Fibroblast of skin of left biceps (primary cell): ENCODE measurements around the gene VWF.
"Not testable (repeated sequence)": the region's sequence is repeated elsewhere in the genome, so short reads cannot be mapped to it uniquely, and the experiment has no call there.

Source experiments
- DNase-seq, 2 experiments: peaks; one replicate each; pipeline ENCODE4 v3.0.0-alpha.2; 2013; ENCODE audit warnings: low read depth in 2 of 2

The VWF gene

GRCh38 chr12:6104027-6104426 lies 20.4 kb downstream of the VWF start:
- DNase-seq = no peak

- DNase-seq = not testable (repeated sequence)
Measured at GRCh38 chr12:6102021-6102420, 22.4 kb downstream of the VWF start.

- no peak for DNase-seq
Measured at GRCh38 chr12:6099316-6099715, 25.2 kb downstream of the VWF start.

DNA sequence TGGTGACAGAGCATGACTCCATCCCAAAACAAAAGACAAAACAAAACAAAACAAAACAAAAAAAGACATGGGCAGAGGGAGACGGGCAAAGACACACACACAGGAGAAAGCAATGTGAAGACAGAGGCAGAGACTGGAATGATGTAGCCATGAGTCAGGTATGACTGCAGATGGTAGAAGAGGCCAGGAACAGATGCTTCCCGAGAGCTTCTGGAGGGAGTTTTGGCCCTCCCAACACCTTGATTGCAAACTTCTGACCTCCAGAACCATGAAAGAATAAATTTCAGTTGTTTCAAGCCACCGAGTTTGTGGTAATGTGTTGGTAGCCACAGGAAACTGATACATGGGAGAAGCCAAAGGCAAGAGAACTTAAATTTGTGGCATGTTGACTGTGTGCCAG lies 27.1 kb downstream of the VWF start:
- no peak for DNase-seq

DNA sequence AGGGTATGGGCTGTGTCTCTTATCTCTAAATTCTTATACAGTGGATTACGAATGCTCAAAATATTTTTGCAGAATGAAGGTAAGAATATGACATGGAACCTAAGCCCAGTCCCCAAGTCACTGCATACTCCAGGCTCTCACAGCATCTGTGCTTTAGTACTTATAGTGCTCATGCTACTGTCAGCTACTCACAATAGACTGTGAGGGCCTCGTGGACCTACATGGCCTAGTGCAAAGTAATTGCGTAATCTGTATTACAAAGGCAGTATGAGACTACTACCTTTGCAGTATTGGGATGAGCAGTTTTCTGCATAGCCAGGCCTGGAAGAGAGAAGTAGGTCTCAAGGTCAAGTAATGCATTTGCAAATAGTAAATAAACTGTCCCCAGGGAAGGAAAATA lies 27.9 kb downstream of the VWF start:
- no peak for DNase-seq

- no peak for DNase-seq
Measured at GRCh38 chr12:6095269-6095668, 29.2 kb downstream of the VWF start.

GRCh38 chr12:6093764-6094163 lies 30.7 kb downstream of the VWF start:
- DNase-seq = no peak

DNA sequence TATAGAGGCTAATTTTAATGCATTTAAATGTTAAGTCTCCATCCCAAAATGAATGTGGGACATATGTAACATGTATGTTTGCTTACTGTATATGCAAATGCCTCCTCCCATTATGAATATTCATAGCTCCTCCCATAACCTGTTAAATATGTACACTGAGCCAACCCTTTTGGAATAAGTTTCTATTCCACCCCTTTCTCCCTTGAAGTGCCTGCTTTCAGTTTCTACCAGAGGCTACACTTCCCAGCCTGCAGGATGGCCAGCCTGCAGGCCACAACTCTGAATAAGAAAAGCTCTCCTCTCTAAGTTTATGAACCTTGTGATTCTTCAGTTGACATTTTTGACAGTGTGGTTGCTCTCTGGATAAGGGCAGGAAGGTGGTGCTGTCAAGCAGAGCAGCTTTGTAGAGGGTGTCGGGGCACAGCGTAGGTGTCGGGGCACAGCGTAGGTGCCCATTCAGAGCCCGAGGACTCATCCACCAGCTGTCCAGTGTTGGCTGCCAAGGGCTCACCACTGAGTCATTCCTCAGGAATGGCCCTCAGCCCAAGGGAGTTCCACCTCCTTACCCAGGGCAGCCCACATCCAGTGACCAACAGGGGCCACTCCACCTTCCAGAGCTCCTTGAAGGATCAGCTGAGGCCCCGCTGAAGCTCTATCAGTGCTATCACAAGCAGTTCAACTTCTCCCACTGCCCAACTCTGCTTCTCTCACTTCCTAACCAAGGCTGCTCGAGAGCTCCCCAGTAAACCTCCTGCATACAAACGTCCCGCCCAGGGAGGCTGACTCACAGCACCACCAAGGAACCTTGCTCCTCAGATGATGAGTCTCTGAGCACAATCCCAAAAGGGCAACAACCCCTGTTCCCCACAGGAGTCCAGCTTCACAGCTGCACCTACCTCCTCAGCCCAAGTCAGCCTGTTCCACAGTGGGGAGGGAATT lies 31.4 kb downstream of the VWF start:
- DNase-seq = no peak

DNA sequence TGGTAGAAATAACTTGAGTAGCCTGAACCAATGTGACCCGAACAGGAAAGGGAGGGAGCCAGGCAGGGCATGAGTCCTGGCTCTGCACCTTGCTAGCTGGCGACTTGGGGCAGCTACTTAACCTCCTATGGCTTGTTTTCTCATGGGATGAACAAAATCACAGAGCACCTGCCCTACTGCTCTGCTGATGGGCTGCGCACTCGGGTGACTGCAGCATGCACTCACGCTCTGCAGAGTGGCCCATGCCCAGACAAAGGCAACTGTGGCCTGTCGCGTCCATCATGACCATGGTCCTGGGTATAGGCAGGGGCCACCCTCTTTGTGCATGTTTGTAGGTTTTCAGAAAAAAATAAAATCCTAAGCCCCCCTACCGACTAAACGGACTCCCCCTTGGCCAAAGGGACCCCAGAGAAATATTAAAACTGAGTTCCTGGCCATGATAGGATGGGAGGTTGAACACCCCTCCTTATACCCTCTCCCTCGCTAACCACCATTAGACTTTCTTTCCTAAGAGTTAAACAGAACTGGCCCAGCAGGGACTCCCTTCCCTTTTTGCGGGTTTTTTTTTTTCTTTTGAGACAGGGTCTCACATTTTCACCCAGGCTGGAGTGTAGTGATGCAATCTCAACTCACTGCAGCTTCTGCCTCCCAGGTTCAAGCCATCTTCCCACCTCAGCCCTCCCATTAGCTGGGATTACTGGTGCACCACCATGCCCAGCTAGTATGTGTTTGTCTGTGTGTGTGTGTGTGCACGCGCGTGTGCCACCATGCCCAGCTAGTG lies 32.5 kb downstream of the VWF start:
- DNase-seq = no peak

GRCh38 chr12:6090803-6091202 lies 33.7 kb downstream of the VWF start:
- no peak for DNase-seq

DNA sequence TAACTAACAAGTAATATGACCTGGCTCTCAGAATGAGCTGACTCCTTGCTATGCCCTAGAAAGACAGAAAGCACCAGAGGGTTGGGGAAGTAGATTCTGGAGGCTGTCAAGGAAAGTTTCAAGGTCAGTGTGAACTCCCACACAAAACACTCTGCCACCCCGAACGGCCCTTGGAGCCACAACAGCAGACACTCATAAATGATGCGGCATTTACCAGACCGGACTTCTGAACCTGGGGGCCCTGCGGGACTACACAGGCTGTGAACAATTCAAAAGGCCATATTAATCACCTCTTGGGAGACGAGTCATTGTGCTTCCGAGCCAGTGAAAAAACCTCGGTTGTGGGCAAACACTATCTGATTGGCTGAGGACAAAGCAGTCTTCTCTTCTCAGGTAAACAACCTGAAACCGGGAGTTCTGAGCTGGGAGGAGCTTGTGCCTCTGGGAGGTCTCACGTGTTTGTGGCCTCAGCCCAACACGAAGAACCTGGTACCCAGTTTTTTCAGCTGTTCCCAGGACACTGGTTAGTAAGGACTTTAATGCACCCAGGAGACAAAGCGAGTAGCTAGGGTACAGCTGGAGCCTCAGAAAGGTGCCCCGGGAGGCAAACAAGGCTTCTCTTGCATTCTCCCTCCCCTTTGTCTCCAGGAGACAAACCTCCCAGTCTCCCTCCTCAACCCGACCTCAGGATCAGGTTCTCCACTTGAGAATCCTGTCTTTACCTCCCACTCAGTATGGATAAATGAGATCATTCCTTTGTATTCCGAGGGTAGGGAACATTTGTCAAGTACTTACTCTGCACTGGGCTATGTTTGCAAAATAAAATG lies 35.3 kb downstream of the VWF start:
- DNase-seq = no peak

DNA sequence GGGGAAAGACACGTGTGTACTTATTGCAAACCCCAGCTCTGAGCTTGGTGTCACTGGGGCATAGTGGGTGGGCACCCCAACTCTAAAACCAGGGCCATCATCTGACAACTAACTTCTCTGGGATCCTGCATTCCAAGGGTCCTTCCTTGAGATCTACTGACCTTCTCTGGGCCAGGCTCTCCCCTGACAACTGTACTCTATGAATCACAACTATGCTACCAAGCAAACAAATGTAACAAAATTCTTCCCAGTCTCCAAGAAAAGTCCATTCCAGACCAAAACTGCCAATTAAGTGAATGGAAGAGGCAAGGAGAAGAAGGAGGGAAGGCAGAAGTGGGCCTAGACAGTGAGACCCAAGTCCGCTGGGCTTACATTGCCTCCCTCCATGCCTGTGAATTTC lies 38.2 kb downstream of the VWF start:
- no peak for DNase-seq

GRCh38 chr12:6085841-6086240 lies 38.6 kb downstream of the VWF start:
- DNase-seq = no peak

GRCh38 chr12:6084969-6085450 lies 39.5 kb downstream of the VWF start:
- DNase-seq = no peak

DNA sequence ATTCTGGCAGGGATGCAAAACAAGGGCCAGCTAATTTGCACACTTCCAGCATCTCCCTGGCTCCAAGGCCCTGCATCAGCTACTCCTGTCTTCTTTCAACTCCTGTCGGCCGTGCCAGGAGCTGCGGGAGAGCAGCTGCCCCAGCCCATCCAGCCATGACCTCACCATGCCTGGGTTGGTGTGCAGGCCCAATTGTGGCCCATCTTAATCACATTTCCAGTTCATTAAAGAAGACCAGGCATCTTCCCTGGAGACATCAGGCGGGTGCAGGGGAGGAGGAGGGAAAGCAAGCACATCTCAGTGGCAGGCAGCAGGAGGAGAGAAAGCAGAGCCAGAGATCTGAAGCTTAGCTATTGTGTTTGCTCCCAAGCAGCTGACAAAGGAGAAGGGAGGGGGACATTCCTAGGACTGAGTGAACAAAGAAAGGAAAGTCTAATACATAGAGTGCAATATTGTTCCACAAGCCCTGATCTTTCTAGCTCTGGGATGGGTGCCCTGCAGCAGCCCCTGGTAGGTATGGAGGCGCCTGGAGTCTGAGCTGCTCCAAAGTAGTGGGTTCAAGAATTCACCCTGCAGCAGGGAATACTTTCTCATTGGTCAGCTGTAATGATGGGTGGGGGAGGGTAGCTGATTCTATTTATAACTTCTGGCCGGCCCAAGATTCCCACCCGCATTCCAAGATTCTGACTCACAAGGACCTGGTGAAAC lies 40.1 kb downstream of the VWF start:
- DNase-seq = peak; percentile 63 to 65

- DNase-seq = no peak
Measured at GRCh38 chr12:6083601-6084000, 40.9 kb downstream of the VWF start.

GRCh38 chr12:6082613-6083012 lies 41.9 kb downstream of the VWF start:
- no peak for DNase-seq

GRCh38 chr12:6080149-6081045 lies 44.1 kb downstream of the VWF start:
- DNase-seq = no peak

DNA sequence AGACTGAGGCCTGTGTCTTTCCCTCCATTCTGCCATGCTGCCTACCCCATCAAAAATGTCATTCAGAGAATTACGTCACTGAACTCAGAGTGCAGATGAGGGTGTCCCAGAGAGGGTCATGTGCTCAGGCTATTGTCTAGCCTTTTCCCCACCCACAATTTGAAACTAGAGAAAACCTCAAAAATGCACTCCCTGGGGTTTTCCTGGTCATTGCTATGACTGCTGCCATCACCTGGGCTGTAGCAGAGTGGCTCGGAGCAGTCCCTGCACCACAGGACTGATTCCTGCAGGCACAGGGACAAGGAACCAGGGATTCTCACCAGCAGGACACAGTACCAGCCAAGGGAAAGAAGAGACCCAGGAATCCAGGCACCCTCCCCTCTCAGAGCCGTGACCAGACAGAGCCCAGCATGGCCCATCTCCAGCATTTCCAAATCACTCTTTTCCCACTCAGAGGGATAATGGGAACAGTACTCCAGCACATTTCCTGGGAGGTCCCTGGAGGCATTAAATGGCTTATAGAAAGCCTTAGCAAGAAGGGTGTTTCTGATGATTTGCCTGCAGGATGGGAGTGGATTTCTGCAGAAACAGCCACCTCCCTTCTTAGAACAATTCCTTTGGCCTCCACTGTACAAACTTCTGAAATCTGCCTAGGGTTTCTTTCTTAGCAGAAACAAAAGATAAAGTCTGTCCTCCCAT lies 45.9 kb downstream of the VWF start:
- DNase-seq = no peak

DNA sequence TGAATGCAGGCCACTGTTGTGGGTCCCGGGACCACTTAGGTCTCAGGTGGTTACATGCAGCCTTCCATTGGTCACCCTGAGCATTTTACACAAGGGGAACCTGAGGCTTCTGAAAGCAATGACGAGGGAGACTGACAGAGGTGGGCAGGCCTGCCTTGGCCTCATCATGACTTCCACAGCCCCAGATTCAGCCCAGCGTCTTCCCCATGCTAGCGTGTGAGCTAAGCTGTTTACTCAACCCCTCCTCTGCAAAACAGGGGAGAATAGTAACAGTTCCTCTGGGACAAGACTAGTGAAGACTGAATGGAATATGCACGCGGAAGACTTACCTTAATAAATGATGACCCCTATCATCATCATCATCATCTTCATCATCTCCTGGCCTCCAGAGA lies 46.8 kb downstream of the VWF start:
- no peak for DNase-seq
